HEK293T (cell line): ENCODE data around the gene SIPA1L3.

Source experiments
- ARNT ChIP-seq: fragments of 450-650 bp; IDR thresholded peaks from 2 replicates; pipeline ENCODE4 v1.6.1; 2017; ENCODE audit warnings: mild to moderate bottlenecking
- CTBP1 ChIP-seq: fragments of 450-650 bp; IDR thresholded peaks from 2 replicates; pipeline ENCODE4 v1.6.1; 2016; ENCODE audit warnings: borderline replicate concordance
- ELF4 ChIP-seq: fragments of 450-650 bp; IDR thresholded peaks from 2 replicates; pipeline ENCODE4 v1.6.1; 2017; ENCODE audit warnings: antibody characterized with exemption
- FOXK2 ChIP-seq: fragments of 450-650 bp; IDR thresholded peaks from 2 replicates; pipeline ENCODE4 v1.6.1; 2016; ENCODE audit warnings: mild to moderate bottlenecking
- FOXM1 ChIP-seq: fragments of 450-650 bp; IDR thresholded peaks from 2 replicates; pipeline ENCODE4 v1.6.1; 2017; ENCODE audit warnings: mild to moderate bottlenecking, borderline replicate concordance
- HDGF ChIP-seq: fragments of 450-650 bp; IDR thresholded peaks from 2 replicates; pipeline ENCODE4 v1.6.1; 2017; ENCODE audit warnings: antibody characterized with exemption, borderline replicate concordance
- SP1 ChIP-seq: fragments of 450-650 bp; IDR thresholded peaks from 2 replicates; pipeline ENCODE4 v1.6.1; 2017
- ZNF384 ChIP-seq: fragments of 450-650 bp; IDR thresholded peaks from 2 replicates; pipeline ENCODE4 v1.6.1; 2016
- TF ChIP-seq, protein P1 (sequence below): fragments of 450-650 bp; IDR thresholded peaks from 2 replicates; pipeline ENCODE4 v1.6.1; 2016

DNA sequence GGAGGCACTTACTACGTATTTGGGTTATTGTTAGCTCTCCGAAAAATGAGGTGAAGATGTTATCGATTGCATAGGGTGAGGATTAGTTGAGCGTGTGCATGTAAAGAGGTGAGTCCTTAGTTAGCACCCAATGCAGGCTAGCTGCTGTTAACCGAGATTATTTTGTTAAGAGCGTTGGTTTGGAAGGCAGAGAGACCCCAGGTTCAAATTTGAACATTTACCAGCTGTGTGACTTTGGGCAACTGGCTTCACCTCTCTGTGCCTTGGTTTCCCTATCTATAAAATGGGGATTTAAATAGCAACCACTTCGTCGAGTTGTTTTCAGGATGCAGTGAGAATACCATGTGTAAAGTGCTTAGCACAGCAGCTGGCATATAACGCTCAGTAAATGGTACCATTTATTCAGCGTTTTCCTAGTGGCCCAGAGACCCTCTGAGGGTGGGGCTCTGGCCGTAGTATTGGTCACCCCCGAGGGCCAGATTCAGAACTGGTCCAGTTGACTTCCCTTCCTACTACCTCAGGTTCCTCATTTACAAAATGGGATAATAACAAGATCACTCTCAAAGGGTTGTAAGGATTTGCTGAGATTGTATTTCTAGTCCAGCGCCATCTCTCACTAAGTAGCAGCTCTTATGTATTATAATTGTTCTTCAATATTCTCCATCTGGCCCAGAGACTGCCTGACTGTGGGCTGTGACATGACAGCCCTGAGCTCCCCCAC is 887 bp downstream of the SIPA1L3 start:
- TF ChIP-seq, protein P1, sequence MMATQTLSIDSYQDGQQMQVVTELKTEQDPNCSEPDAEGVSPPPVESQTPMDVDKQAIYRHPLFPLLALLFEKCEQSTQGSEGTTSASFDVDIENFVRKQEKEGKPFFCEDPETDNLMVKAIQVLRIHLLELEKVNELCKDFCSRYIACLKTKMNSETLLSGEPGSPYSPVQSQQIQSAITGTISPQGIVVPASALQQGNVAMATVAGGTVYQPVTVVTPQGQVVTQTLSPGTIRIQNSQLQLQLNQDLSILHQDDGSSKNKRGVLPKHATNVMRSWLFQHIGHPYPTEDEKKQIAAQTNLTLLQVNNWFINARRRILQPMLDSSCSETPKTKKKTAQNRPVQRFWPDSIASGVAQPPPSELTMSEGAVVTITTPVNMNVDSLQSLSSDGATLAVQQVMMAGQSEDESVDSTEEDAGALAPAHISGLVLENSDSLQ: no peak
- TF ChIP-seq SP1: no peak
- no peak for TF ChIP-seq CTBP1
- TF ChIP-seq ARNT: no peak
- no peak for TF ChIP-seq ZNF384
- TF ChIP-seq HDGF: no peak
- no peak for TF ChIP-seq FOXK2
- TF ChIP-seq FOXM1: no peak
- TF ChIP-seq ELF4: no peak
